Activated naive CD8-positive, alpha-beta T cell treated with anti-CD3 and anti-CD28 coated beads, Interleukin-2, amount 50 U/mL, for 24 hours (primary cell): ENCODE measurements around the gene SUPT16H.
"Not testable (repeated sequence)": the region's sequence is repeated elsewhere in the genome, so short reads cannot be mapped to it uniquely, and the experiment has no call there.

Experiments
- ATAC-seq: fragments of 150-1000 bp; cut with Tn5 transposase; one replicate; pipeline ENCODE4 v1.10.0; 2021
- DNase-seq: peaks from one replicate; pipeline ENCODE4 v3.0.0; 2021
- H3K27ac Mint-ChIP-seq: one replicate; pipeline ENCODE4 v1.8.0; 2021; ENCODE audit warnings: mild to moderate bottlenecking, mixed read lengths
- H3K27me3 Mint-ChIP-seq: one replicate; pipeline ENCODE4 v1.8.0; 2021; ENCODE audit warnings: mixed read lengths
- H3K36me3 Mint-ChIP-seq: one replicate; pipeline ENCODE4 v1.8.0; 2021; ENCODE audit warnings: low read depth, mixed read lengths
- H3K4me1 Mint-ChIP-seq: one replicate; pipeline ENCODE4 v1.8.0; 2021; ENCODE audit warnings: mixed read lengths
- H3K4me3 Mint-ChIP-seq: one replicate; pipeline ENCODE4 v1.8.0; 2021; ENCODE audit warnings: mild to moderate bottlenecking, moderate library complexity, mixed read lengths
- H3K9me3 Mint-ChIP-seq: one replicate; pipeline ENCODE4 v1.8.0; 2021; ENCODE audit warnings: mixed read lengths

Gene SUPT16H

GRCh38 chr14:21382886-21383847 lies 652 bp downstream of the SUPT16H start:
- H3K27me3 Mint-ChIP-seq, result no peaks in the 10 kb centered on the region
- H3K9me3 Mint-ChIP-seq, result no peaks in the 10 kb centered on the region
- peak overlapping the region; percentile 99 for H3K27ac Mint-ChIP-seq
- H3K4me3 Mint-ChIP-seq, result peak overlapping the region; percentile 97
- ATAC-seq, result peak; percentile 59
- H3K4me1 Mint-ChIP-seq, result peaks cover 50% of the 10 kb centered on the region
- H3K36me3 Mint-ChIP-seq, result peaks cover 41% of the 10 kb centered on the region
- DNase-seq, result peak; percentile 56

GRCh38 chr14:21382095-21382494 lies 1.7 kb downstream of the SUPT16H start:
- peak overlapping the region; percentile 97 for H3K4me3 Mint-ChIP-seq
- peak overlapping the region; percentile 99 for H3K27ac Mint-ChIP-seq
- H3K4me1 Mint-ChIP-seq, result peaks cover 54% of the 10 kb centered on the region
- no peaks in the 10 kb centered on the region for H3K27me3 Mint-ChIP-seq
- no peak for ATAC-seq
- H3K9me3 Mint-ChIP-seq, result no peaks in the 10 kb centered on the region
- H3K36me3 Mint-ChIP-seq, result peaks cover 50% of the 10 kb centered on the region
- DNase-seq, result no peak

- peaks cover 41% of the 10 kb centered on the region for H3K4me1 Mint-ChIP-seq
- H3K9me3 Mint-ChIP-seq, result no peaks in the 10 kb centered on the region
- H3K4me3 Mint-ChIP-seq, result no peak overlapping the region
- H3K27me3 Mint-ChIP-seq, result no peaks in the 10 kb centered on the region
- no peak overlapping the region for H3K27ac Mint-ChIP-seq
- ATAC-seq (no peak), DNase-seq (no peak)
- peaks cover 56% of the 10 kb centered on the region for H3K36me3 Mint-ChIP-seq
Measured at GRCh38 chr14:21379338-21379737, 4.5 kb downstream of the SUPT16H start.

GRCh38 chr14:21373980-21374379 lies 9.8 kb downstream of the SUPT16H start:
- H3K27me3 Mint-ChIP-seq, result no peaks in the 10 kb centered on the region
- DNase-seq (no peak), ATAC-seq (no peak)
- peaks cover 6% of the 10 kb centered on the region for H3K4me1 Mint-ChIP-seq
- no peak overlapping the region for H3K4me3 Mint-ChIP-seq
- peaks cover 64% of the 10 kb centered on the region for H3K36me3 Mint-ChIP-seq
- no peak overlapping the region for H3K27ac Mint-ChIP-seq
- no peaks in the 10 kb centered on the region for H3K9me3 Mint-ChIP-seq

- not testable (repeated sequence) for H3K4me3 Mint-ChIP-seq, ATAC-seq, H3K27ac Mint-ChIP-seq, H3K27me3 Mint-ChIP-seq, H3K9me3 Mint-ChIP-seq, DNase-seq, H3K4me1 Mint-ChIP-seq
- H3K36me3 Mint-ChIP-seq, result peaks cover 68% of the 10 kb centered on the region
Measured at GRCh38 chr14:21372814-21373213, 11.0 kb downstream of the SUPT16H start.

- Mint-ChIP-seq H3K4me1 (no peaks in the 10 kb centered on the region), H3K4me3 (no peak overlapping the region), H3K27ac (no peak overlapping the region)
Measured at GRCh38 chr14:21369949-21370679, 13.7 kb downstream of the SUPT16H start.

GRCh38 chr14:21367582-21368144 lies 16.2 kb downstream of the SUPT16H start:
- Mint-ChIP-seq H3K9me3 (no peaks in the 10 kb centered on the region), H3K27me3 (no peaks in the 10 kb centered on the region), H3K27ac (no peak overlapping the region), H3K4me3 (no peak overlapping the region), H3K4me1 (no peaks in the 10 kb centered on the region), H3K36me3 (peaks cover 70% of the 10 kb centered on the region)
- DNase-seq, result no peak
- ATAC-seq, result no peak

More at GRCh38 chr14:21369949-21370679, 13.7 kb downstream of the SUPT16H start:
- peaks cover 71% of the 10 kb centered on the region for H3K36me3 Mint-ChIP-seq
- DNase-seq, result no peak
- H3K27me3 Mint-ChIP-seq, result no peaks in the 10 kb centered on the region
- no peaks in the 10 kb centered on the region for H3K9me3 Mint-ChIP-seq
- ATAC-seq, result no peak

GRCh38 chr14:21356511-21356910 lies 27.3 kb downstream of the SUPT16H start:
- ATAC-seq (no peak), DNase-seq (no peak)
- Mint-ChIP-seq H3K9me3 (no peaks in the 10 kb centered on the region), H3K27me3 (no peaks in the 10 kb centered on the region), H3K27ac (no peak overlapping the region), H3K36me3 (peaks cover 80% of the 10 kb centered on the region), H3K4me3 (no peak overlapping the region), H3K4me1 (no peaks in the 10 kb centered on the region)

- ATAC-seq (no peak), DNase-seq (no peak)
- Mint-ChIP-seq H3K36me3 (peaks cover 57% of the 10 kb centered on the region), H3K4me3 (no peak overlapping the region), H3K27me3 (no peaks in the 10 kb centered on the region), H3K4me1 (no peaks in the 10 kb centered on the region), H3K27ac (peak overlapping the region; percentile 55), H3K9me3 (no peaks in the 10 kb centered on the region)
Measured at GRCh38 chr14:21352587-21352986, 31.2 kb downstream of the SUPT16H start.

- no peaks in the 10 kb centered on the region for H3K27me3 Mint-ChIP-seq
- no peaks in the 10 kb centered on the region for H3K4me1 Mint-ChIP-seq
- H3K9me3 Mint-ChIP-seq, result no peaks in the 10 kb centered on the region
- no peak overlapping the region for H3K27ac Mint-ChIP-seq
- DNase-seq (no peak), ATAC-seq (no peak)
- peaks cover 41% of the 10 kb centered on the region for H3K36me3 Mint-ChIP-seq
- no peak overlapping the region for H3K4me3 Mint-ChIP-seq
Measured at GRCh38 chr14:21350539-21350938, 33.3 kb downstream of the SUPT16H start.

GRCh38 chr14:21347201-21347600 lies 36.6 kb downstream of the SUPT16H start:
- Mint-ChIP-seq H3K4me3 (no peak overlapping the region), H3K9me3 (no peaks in the 10 kb centered on the region), H3K27ac (no peak overlapping the region), H3K4me1 (no peaks in the 10 kb centered on the region), H3K36me3 (peaks cover 15% of the 10 kb centered on the region), H3K27me3 (no peaks in the 10 kb centered on the region)
- DNase-seq, result no peak
- no peak for ATAC-seq

GRCh38 chr14:21346532-21347135 lies 37.2 kb downstream of the SUPT16H start:
- Mint-ChIP-seq H3K27me3 (no peaks in the 10 kb centered on the region), H3K27ac (no peak overlapping the region), H3K4me3 (no peak overlapping the region), H3K9me3 (no peaks in the 10 kb centered on the region), H3K36me3 (peaks cover 9% of the 10 kb centered on the region), H3K4me1 (no peaks in the 10 kb centered on the region)
- DNase-seq, result no peak
- ATAC-seq, result no peak

- no peak overlapping the region for H3K4me3 Mint-ChIP-seq
- H3K36me3 Mint-ChIP-seq, result no peaks in the 10 kb centered on the region
- no peaks in the 10 kb centered on the region for H3K27me3 Mint-ChIP-seq
- H3K27ac Mint-ChIP-seq, result no peak overlapping the region
- ATAC-seq (no peak), DNase-seq (no peak)
- H3K9me3 Mint-ChIP-seq, result no peaks in the 10 kb centered on the region
- H3K4me1 Mint-ChIP-seq, result no peaks in the 10 kb centered on the region
Measured at GRCh38 chr14:21343035-21343794, 40.6 kb downstream of the SUPT16H start.
